HG03571 (cell line): Measurements from ENCODE around the gene RAB27A.
"Not testable (repeated sequence)": the region's sequence is repeated elsewhere in the genome, so short reads cannot be mapped to it uniquely, and the experiment has no call there.

Source experiments
- ATAC-seq: cut with Tn5 transposase; IDR thresholded peaks from one replicate; pipeline ENCODE4 v1.9.1; 2021; ENCODE audit not compliant: unreplicated experiment

Gene RAB27A

DNA sequence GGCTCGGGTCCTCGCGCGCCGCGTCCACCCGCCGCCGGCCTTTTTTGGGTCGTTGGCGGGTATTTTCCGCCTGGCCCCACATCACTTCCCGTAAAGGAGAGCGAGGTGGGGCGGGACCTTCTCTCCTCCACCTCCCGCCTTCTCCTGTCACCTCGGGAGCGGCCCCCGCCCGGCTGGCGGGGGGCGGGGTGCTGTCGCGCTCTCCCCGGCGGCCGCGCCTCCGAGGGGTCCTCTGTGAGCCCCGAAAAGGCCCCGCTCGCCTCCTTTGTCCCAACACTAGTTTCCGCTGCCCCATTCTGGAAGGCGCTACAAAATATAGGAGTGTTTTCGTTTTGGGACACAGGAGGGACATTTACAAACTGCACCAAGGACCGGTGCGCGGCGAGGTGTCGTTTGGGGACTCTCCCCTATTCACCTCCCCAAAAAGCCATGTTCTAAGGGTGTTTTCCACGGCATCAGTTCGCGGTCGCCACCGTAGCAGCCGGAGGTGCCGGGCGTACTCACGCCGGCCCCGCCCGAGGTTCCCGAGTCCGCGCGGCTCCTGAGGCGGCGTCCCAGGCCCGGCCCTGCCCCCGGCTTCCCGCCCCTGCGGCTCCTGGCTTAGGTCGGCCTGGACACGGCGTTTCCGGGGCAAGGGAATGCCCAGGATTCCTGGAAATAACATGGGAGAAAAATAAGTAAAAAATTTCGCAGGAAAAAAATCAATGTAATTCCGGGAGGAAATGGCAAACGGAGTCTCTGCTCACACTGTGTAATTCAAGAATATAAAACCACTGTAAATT lies at the start of gene RAB27A:
TSS of gene RAB27A (minus strand) at position 68 of the 782 bp plus-strand sequence. CDS start 54,879 bp downstream, outside the sequence.
- ATAC-seq, result peak; percentile 65

DNA sequence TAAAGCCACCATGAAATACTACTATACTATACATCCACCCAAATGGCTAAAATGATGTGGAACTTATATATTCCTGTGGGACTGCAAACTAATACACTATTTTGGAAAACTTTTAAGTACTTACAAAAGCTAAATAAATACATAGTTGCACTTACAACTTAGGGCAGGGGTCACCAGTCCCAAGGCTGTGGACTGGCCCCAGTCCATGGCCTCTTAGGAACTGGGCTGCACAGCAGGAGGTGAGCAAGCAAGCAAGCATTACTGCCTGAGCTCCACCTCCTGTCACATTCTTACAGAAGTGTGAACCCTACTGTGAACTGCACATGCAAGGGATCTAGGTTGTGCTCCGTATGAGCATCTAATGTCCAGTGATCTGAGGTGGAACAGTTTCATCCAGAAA lies 47.5 kb upstream of the RAB27A start:
- no peak for ATAC-seq

DNA sequence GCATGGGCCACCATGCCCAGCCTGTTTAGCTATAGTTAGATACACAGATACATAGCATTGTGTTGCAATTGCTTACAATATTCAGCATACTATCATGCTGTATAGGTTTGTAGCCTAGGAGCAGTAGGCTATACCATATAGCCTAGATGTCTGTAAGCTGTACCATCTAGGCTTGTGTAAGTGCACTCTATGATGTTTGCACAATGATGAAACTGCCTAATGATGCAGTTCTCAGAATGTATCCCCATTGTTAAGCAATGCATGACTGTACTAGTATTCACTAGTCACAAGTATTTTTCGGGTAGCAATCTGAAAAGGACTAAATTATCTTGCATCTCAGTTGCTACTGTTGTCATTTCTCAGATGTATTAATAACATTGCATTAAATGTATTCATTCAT lies 45.4 kb upstream of the RAB27A start:
- ATAC-seq, result no peak

DNA sequence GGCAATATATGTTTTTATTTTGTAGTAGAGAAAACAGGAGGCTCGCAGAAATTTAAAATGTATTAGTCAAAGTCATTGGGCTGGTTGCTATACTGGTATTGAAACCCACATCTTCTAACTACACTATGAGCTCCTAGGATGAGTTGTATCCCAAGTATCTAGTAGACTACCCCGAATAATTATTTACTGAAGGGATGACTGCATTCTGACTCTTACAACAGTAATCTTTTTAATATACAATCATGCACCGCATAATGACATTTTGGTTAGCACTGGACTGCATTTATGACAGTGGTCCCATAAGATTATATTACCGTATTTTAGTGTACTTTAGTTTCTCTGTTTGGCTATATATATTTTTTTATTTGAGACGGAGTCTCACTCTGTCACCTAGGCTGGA lies 44.8 kb upstream of the RAB27A start:
- no peak for ATAC-seq

DNA sequence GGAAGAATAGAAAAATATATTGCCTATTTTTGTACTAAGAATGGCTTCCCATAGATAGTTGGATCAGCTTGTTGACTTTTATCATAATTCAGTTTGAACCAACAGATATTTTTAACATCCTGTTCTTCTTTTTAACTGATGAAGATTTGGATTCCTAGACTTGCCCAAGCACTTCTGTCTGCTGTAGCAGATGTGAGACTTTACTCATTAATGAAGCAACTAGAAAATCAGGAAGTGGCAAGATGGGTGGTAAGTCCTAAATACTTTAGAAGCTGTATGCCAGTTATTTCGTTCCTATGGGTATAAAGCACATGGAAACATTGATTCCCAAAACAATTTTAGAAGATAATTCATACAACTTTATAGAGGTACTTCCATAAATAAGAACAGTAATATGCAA lies 37.8 kb upstream of the RAB27A start:
- ATAC-seq, result no peak

DNA sequence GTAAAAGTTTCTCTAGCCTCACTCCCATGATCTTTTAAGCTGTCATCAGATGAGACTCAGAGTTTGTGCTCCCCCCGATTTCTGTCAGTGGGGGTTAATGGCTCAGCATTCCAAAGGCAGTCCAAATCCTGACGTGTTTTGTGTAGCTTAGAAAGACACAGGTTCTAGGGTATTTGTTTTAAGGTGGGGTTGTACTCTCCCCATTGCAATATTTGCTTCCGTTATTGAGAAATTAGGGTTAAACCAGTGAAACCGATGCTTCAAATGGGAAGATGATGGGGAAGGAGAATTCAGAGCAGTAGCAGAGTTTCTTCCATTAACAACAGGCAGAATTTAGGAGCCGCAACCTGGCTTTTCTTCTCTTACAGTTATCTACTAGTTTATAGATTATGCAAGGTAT lies 32.9 kb upstream of the RAB27A start:
- no peak for ATAC-seq

DNA sequence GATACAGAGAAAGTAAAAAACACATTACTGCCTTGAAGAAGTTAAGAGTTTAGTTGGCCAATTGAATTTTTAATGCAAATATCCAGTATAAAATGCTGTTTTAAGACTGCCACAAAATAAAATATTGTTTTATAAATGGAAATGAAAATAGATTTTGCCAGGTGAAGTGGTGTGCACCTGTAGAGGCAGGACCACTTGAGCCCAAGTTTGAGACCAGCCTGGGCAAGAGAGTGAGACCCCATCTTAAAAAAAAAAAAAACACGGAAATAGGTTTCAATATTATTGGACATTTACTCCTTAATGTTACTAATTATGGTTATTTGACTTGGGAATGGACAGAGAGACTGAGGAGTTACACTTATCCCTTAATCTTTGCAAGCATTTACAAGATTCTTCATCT lies 31.4 kb upstream of the RAB27A start:
- no peak for ATAC-seq

DNA sequence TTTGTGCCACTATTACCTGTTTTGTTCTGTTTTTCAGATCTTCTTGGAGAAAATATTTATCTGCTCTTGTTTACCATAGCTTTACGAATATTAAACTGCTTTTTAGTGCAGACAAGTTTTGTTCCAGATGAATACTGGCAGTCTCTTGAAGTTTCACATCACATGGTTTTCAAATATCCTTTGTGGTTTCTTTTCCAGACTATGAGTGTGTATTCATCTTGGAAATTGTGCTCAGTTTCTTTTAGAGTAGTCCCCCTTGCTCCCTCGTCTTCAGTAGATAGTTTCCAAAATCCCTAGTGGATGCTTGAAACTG lies 30.6 kb upstream of the RAB27A start:
- ATAC-seq, result no peak

DNA sequence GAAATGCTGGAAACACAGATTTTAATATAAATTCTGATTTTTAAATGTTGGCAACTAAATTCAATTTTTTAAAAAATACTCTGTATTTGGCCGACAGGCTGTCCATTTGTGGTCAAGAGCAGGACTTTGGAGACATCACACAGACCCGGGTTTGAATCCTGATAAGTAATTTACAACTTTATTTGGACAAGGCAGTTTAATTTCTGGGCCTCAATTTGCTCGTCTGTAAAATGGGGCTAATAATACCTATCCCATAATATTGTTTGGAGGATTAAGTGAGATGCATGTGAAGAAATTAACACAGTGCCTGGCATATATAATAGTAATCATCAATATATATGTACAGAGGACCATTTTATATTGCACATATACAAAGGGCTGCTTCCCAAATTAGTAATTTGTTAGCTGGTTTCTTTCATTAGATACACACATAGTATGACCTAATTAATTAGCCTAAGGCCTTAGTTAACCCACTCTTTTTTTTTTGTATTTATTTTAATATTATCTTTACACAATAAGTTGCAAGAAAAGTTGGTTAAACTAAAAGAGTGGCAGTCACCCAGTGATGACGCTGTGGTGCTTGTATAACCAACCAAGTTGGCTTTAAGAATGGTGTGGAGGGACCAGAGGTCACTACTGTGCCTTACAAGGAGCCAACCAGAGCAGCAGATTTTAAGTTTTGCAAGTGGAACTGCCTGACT lies 30.1 kb upstream of the RAB27A start:
- no peak for ATAC-seq

DNA sequence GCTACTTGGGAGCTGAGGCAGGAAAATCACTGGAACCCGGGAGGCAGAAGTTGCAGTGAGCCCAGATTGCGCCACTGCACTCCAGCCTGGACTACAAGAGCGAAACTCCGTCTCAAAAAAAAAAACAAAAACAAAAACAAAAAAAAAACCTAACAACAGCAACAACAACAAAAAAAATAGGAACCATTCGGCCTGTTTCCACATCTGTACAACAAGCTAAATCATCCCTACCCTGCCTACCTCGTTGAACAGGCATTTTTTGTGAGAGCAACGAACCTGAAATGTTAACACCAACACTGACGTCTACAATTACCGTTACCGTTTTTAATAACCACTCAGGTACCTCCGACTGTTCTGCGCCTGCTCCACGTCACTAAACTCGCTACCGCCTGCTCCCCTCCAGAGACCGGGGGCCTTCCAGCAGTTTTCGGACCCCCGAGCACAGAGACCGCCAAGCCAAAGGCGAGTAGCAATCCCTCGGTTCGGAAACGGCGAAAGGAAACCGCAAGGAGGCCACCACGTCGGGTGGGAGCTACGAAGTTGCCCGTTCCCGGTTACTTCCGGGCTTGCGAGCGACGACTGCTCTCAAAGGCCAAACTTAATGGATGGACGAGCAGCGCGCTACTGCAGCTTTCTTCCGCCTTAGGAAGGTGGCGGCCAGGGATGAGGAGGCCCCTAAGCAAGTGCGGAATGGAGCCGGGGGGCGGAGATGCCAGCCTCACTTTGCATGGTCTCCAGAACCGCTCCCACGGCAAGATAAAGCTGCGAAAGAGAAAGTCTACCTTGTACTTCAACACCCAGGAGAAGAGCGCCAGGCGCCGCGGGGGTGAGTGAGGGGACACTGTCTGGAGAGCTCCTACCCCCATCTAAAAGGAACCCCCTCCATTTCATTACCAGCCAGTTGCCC lies 29.2 kb upstream of the RAB27A start, which contains the start of the genes PIGB and PIGBOS1:
TSS of gene PIGB (plus strand) at position 635 of the 907 bp plus-strand sequence. CDS start at position 664, 29 bp downstream.
TSS of gene PIGBOS1 (minus strand) at position 536 of the 907 bp plus-strand sequence. CDS start 1,331 bp downstream, outside the sequence.
- ATAC-seq, result peak; percentile 96

DNA sequence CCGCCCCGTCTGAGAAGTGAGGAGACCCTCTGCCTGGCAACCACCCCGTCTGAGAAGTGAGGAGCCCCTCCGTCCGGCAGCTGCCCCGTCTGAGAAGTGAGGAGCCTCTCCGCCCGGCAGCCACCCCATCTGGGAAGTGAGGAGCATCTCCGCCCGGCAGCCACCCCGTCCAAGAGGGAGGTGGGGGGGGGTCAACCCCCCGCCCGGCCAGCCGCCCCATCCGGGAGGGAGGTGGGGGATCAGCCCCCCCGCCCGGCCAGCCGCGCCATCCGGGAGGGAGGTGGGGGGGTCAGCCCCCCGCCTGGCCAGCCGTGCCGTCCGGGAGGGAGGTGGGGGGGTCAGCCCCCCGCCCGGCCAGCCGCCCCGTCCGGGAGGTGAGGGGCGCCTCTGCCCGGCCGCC lies 13.2 kb upstream of the RAB27A start:
- ATAC-seq, result not testable (repeated sequence)

DNA sequence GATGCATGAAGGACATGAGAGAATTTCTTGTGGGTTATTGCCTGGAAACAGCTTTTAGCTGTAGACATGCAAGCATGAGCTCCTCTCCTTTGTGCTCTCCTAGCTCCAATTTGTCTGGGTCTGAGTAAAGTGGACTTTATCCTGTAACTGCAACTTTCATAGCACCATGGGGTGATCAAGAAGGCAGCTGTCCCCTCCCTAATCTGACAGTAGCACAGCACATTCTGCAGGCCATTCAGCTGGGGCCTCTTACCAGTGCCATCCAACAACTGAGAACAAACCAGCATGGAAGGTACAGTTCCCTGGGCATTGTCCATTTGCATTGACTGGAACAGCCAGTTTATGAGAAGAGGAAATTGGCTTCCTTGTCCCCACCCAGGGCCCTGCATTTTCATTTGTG lies 7.7 kb upstream of the RAB27A start:
- ATAC-seq, result no peak

DNA sequence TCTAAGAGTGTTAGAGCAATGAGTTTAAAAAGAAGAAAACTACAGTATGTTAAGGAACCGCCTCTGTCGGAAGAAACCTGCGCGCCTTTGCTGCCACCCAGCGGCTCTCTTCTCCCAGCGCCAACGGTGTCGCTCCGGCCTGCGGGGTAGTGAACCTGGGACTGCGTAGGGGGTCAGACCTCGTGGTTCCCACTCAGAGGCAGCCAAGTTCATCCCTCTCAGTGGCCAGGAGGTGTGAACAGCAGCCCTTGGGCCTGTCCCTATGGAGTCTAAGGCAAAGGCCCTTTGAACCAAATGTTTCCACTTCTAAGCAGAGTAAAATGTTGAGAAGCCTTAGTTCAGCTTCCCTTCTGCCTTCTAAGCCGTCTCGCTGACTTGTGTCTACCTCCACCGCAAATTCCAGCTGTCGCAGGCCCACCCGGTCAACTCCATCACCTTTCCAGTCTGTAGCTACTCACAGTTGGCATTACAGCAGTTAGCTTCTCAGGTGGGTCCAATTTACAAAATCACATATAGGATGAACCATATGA lies 980 bp upstream of the RAB27A start:
- peak; percentile 71 for ATAC-seq

DNA sequence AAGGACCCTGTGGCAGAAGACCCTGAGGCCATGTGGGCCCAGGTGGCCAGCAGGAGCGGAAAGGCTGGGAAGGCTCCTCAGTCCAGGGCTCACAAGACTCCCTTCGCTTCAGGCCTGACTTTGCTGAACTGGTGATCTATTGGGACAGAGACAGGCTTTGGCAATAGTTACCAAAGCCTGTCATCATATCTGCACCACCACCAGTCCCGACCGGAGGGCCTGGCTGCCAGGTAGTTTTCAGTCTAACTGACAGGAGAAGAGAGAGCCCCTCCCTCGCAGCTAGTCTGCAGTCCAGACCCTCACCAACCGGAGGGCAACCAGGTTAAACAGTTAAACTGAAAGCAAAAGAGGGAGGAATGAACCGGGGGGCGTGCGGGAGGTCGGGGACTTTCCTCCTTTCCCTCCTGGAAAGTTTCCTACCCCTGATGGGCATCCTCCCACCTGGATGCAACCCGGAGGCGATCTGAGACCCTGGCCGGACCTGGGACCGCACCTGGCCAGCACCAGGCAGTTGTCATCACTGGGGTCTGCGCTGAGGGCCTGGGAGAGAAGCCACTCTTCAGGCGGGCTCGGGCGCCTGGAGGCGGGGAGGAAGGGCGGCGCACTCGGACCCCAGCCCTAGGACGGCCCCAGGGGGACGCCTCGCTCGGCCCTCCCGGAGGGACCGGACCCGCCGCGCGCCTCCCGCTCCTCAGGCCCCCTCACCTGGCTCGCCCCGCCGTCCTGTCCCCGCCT lies 435 bp downstream of the RAB27A start:
- ATAC-seq, result peak; percentile 30

DNA sequence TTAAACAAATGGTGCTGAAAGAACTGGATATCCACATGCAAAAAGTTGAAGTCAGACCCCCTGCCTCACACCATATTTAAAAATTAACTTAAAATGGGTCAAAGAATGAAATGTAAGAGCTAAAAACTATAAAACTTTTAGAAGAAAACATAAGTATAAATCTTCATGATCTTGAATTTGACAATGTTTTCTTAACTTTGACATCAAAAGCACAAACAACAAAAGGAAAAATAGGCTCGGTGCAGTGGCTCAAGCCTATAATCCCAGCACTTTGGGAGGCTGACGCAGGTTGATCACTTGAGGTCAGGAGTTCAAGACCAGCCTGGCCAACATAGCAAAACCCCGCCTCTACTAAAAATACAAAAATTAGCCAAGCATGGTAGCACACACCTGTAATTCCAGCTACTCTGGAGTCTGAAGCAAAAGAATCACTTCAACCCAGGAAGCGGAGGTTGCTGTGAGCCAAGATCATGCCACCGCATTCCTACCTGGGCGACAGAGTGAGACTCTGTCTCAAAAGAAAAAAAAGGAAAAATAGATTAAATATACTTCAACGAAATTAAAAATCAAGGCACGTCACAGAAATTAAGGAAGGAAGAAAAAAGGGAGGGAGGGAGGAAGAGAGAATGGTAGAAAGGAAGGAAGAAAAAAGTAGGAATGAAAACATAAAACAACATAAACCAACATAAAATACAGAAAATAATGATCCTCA lies 1.5 kb downstream of the RAB27A start:
- no peak for ATAC-seq

DNA sequence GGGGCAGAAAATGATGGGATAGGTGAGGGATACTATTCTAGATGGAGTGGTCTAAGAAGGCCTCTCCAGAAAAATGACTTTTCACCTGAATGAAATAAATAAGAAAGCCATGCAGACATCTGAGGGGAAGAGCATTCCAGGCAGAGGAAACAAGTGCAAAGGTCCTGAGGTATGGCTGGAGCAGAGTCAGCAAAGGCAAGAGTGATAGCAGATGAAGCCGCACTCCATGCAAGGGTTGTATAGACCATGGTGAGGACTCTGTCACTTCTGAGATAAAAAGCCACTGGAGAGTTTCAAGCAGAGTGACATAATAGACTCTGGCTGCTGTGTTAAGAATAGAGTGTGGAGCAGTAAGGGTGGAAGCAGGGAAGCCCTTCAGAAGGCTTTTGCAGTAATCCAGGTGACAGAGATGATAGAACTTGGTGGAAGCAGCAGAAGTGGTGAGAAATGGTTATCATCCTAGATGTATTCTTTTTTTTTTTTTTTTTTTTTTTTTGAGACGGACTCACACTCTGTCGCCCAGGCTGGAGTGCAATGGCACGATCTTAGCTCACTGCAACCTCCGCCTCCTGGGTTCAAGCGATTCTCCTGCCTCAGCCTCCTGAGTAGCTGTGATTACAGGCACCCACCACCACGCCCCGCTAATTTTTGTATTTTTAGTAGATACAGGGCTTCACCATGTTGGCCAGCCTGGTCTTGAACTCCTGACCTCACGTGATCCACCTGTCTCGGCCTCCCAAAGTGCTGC lies 3.0 kb downstream of the RAB27A start:
- ATAC-seq, result not testable (repeated sequence)

DNA sequence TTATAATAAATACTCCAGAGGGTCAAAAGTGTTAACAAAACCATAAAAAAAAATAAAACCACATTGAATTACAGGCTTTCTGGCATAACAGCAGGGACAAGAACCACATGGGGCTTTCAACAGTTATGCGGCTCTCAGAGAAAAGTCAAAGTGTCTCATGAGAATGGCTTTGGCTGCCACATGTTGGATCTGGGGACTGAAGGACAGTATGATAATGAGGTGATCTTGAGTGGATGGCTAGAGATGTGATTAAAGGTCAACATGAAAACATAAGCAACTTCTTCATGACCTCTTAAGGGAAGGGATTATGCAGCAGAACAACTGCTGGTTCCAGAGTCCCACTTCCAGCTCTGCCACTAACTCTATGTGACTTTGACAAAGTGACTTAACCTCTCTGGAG lies 5.2 kb downstream of the RAB27A start:
- no peak for ATAC-seq

DNA sequence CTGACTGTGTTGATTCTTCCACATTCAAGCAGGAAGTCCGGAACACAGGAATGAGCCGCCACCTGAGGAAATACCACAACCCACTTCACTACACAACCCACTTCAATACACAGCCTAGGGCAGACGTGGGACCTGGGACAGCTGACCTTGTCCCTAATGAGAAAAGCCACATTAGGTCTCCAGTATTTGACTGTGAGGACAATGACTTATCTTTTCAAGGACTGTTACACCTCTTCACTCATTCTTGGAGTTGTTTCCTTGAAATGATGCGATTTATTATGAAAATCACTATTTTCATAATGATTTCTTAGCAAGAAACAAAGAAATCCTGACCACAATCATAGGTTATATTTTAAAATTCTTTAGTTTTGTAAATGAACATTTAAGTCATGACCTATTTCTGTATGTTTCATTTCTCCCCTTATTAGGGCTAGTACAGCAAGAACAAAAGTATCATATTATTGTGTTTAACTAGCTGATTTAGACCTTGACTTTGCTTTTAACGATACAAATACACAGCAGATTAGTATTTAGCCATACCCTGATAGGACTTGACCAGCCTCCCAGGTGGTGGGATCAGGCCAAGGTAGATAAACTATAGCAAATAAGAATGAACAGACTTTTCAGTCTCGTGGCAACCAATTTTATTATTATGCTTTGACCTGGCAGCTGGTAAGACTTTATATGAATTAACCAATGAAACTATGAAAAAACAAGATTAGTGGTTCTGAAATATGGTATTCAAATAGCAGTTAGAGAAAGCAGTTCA lies 6.0 kb downstream of the RAB27A start:
- ATAC-seq, result no peak
